Breast epithelium (tissue), 3 donors: ENCODE data around the gene S1PR4.

Source experiments
- POLR2A ChIP-seq: fragments of 450-650 bp; IDR thresholded peaks from one replicate; pipeline ENCODE4 v1.6.1; 2016; ENCODE audit warnings: antibody characterized with exemption, mild to moderate bottlenecking, moderate library complexity
- TF ChIP-seq, protein P1 (sequence below), 3 donors: fragments of 450-650 bp; IDR thresholded peaks; one replicate each; pipeline ENCODE4 v1.5.1; 2016 to 2017; ENCODE audit warnings: antibody characterized with exemption in 3 of 3, mild to moderate bottlenecking in 3 of 3, moderate library complexity in 3 of 3

DNA sequence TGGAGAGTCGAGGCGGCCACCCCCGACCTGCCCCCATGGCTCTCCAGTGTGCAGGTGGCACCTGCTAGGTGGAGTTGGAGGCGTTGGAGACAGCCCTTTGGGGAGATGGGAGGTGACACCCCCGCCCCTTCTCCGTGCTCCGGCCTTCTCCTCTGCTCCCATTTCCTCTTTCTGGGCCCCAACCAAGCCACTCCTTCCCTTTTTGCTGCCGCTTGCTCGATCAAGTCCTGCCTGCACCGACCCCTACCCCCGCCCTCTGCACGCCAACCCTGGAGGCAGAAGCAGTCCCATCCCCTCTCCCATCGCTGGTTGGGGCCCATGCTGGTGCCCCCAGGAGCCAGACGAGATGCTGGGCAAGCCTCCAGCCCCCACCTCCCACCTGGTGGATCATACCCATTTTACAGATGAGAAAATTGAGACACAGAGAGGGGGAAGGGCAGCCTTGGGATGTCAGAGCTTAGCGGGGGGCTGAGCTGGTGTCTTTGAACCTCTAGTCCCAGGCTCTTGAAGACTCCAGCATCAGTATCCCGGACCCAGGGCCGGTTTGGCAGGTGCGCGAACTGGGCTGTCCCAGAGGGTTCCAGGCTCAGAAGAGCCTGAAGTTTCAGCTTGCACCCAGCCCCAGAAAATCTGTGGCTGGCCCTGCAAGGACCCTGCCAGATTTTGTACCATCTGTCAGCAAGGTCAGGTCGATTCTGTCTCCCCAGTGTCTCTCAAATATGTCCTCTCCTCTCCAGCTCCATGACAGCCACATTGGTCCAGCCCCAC lies 32.5 kb upstream of the S1PR4 start:
- TF ChIP-seq, protein P1, sequence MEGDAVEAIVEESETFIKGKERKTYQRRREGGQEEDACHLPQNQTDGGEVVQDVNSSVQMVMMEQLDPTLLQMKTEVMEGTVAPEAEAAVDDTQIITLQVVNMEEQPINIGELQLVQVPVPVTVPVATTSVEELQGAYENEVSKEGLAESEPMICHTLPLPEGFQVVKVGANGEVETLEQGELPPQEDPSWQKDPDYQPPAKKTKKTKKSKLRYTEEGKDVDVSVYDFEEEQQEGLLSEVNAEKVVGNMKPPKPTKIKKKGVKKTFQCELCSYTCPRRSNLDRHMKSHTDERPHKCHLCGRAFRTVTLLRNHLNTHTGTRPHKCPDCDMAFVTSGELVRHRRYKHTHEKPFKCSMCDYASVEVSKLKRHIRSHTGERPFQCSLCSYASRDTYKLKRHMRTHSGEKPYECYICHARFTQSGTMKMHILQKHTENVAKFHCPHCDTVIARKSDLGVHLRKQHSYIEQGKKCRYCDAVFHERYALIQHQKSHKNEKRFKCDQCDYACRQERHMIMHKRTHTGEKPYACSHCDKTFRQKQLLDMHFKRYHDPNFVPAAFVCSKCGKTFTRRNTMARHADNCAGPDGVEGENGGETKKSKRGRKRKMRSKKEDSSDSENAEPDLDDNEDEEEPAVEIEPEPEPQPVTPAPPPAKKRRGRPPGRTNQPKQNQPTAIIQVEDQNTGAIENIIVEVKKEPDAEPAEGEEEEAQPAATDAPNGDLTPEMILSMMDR (IDR thresholded peaks at IDR 0.05), result no peak
- TF ChIP-seq POLR2A, result no peak
